Osteocyte (in vitro differentiated cells): ENCODE data around the gene BRAF. TPM values are rescaled to one million over a fixed set of nuclear protein-coding genes. Genes with fewer than 3 reads are reported as not detected.

Experiments used
- DNase-seq: peaks from one replicate; pipeline ENCODE4 v3.0.0; 2021; ENCODE audit warnings: mixed read lengths; ENCODE audit not compliant: unreplicated experiment; ENCODE audit errors: extremely low spot score
- H3K27ac Mint-ChIP-seq: one replicate; pipeline ENCODE4 v1.8.0; 2021; ENCODE audit warnings: mild to moderate bottlenecking, mixed read lengths; ENCODE audit not compliant: unreplicated experiment
- H3K27me3 Mint-ChIP-seq: one replicate; pipeline ENCODE4 v1.8.0; 2021; ENCODE audit warnings: mixed read lengths; ENCODE audit not compliant: unreplicated experiment
- H3K36me3 Mint-ChIP-seq: one replicate; pipeline ENCODE4 v1.8.0; 2021; ENCODE audit warnings: mixed read lengths; ENCODE audit not compliant: unreplicated experiment
- H3K4me1 Mint-ChIP-seq: one replicate; pipeline ENCODE4 v1.8.0; 2021; ENCODE audit warnings: mixed read lengths; ENCODE audit not compliant: unreplicated experiment
- H3K4me3 Mint-ChIP-seq: one replicate; pipeline ENCODE4 v1.8.0; 2021; ENCODE audit warnings: mild to moderate bottlenecking, moderate library complexity, mixed read lengths; ENCODE audit not compliant: unreplicated experiment
- H3K9me3 Mint-ChIP-seq: one replicate; pipeline ENCODE4 v1.8.0; 2021; ENCODE audit warnings: mixed read lengths; ENCODE audit not compliant: unreplicated experiment
- CTCF ChIP-seq: fragments of 200-600 bp; sonication (generic); IDR thresholded peaks from 2 replicates; pipeline ENCODE4 v1.5.0; 2021; ENCODE audit warnings: antibody characterized with exemption, mild to moderate bottlenecking, moderate library complexity
- total RNA-seq: library from RNA; stranded (reverse); gene quantifications from 2 replicates; pipeline ENCODE4 v1.2.1, GENCODE V29; 2021

The BRAF gene
- total RNA-seq, 1 donor from 2014 or later = 25.8 TPM

- H3K4me1 Mint-ChIP-seq = no peaks in the 10 kb centered on the region
- TF ChIP-seq CTCF = no peak
Measured at GRCh38 chr7:140738280-140738679, 186.4 kb downstream of the BRAF start.

GRCh38 chr7:140734729-140735128 is 190.0 kb downstream of the BRAF start:
- Mint-ChIP-seq H3K4me1 (peaks cover 3% of the 10 kb centered on the region), H3K4me3 (no peak overlapping the region), H3K36me3 (peaks cover 27% of the 10 kb centered on the region), H3K27ac (no peak overlapping the region), H3K27me3 (no peaks in the 10 kb centered on the region), H3K9me3 (no peaks in the 10 kb centered on the region)
- no peak for TF ChIP-seq CTCF
- no peak for DNase-seq

More at GRCh38 chr7:140738280-140738679, 186.4 kb downstream of the BRAF start:
- no peak overlapping the region for H3K4me3 Mint-ChIP-seq
- H3K27me3 Mint-ChIP-seq = no peaks in the 10 kb centered on the region
- no peak overlapping the region for H3K27ac Mint-ChIP-seq
- H3K9me3 Mint-ChIP-seq = no peaks in the 10 kb centered on the region
- peaks cover 18% of the 10 kb centered on the region for H3K36me3 Mint-ChIP-seq
- no peak for DNase-seq

GRCh38 chr7:140734096-140734495 is 190.6 kb downstream of the BRAF start:
- Mint-ChIP-seq H3K4me1 (peaks cover 6% of the 10 kb centered on the region), H3K4me3 (no peak overlapping the region), H3K36me3 (peaks cover 25% of the 10 kb centered on the region), H3K27ac (no peak overlapping the region), H3K27me3 (no peaks in the 10 kb centered on the region), H3K9me3 (no peaks in the 10 kb centered on the region)
- DNase-seq = no peak
- TF ChIP-seq CTCF = no peak

GRCh38 chr7:140732416-140732815 is 192.3 kb downstream of the BRAF start:
- DNase-seq = no peak
- H3K4me3 Mint-ChIP-seq = no peak overlapping the region
- no peaks in the 10 kb centered on the region for H3K9me3 Mint-ChIP-seq
- no peak for TF ChIP-seq CTCF
- no peak overlapping the region for H3K27ac Mint-ChIP-seq
- H3K4me1 Mint-ChIP-seq = peaks cover 15% of the 10 kb centered on the region
- H3K36me3 Mint-ChIP-seq = peaks cover 19% of the 10 kb centered on the region
- H3K27me3 Mint-ChIP-seq = no peaks in the 10 kb centered on the region

- H3K36me3 Mint-ChIP-seq = peaks cover 20% of the 10 kb centered on the region
- DNase-seq = no peak
- no peak overlapping the region for H3K27ac Mint-ChIP-seq
- no peaks in the 10 kb centered on the region for H3K27me3 Mint-ChIP-seq
- TF ChIP-seq CTCF = peak; percentile 50
- peaks cover 16% of the 10 kb centered on the region for H3K4me1 Mint-ChIP-seq
- H3K9me3 Mint-ChIP-seq = no peaks in the 10 kb centered on the region
- no peak overlapping the region for H3K4me3 Mint-ChIP-seq
Measured at GRCh38 chr7:140726281-140726680, 198.4 kb downstream of the BRAF start.
